ENCODE results near the gene RAX.

DNA sequence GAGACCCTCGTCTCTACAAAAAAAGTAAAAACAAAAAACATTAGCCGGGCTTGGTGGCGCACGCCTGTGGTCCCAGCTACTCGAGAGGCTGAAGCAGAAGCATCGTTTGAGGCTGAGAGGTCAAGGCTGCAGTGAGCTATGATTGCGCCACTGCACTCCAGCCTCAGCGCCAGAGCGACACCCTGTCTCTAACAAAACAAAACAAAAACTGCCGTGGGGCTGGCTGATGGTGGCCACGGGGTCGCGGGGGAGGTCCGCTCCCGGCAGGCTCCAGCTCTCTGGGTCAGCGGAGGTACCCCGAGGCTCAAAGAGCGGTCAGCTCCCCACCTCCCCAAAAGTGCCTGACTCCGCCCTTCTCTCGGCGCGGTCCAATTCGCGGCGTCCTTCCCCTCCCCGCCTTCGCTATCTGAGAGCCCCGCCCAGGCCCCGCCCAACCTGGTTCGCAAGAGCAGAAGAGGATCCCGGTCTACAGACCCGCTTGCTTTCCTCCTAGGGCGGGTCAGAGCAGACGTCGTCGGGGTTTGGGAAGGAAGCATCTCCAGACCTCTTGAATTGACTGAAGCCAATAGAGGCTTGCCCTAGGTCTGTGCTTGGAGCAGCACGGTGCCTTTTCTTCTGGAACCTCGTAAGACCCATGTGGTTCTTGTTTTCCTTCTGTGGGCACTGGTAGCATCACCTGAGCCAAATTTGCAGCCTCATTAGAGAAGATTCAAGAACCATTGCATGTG is 7.8 kb downstream of the RAX start:
- TF ChIP-seq SNAI2 (CRISPR knock-in tag; IDR thresholded peaks at IDR 0.05) (no peak), POU6F1 (CRISPR knock-in tag; IDR thresholded peaks at IDR 0.05; ENCODE audit: borderline replicate concordance, low read depth) (no peak), ZC3H10 (CRISPR knock-in tag; IDR thresholded peaks at IDR 0.05) (no peak), ARNTL (CRISPR knock-in tag; IDR thresholded peaks at IDR 0.05; ENCODE audit: borderline replicate concordance, low read depth) (no peak), CSDC2 (CRISPR knock-in tag; IDR thresholded peaks at IDR 0.05) (no peak), TOX (CRISPR knock-in tag; IDR thresholded peaks at IDR 0.05; ENCODE audit: borderline replicate concordance) (no peak), OSR1 (CRISPR knock-in tag; IDR thresholded peaks at IDR 0.05) (no peak), GLIS3 (CRISPR knock-in tag; IDR thresholded peaks at IDR 0.05) (no peak), ZFP30 (CRISPR knock-in tag; IDR thresholded peaks at IDR 0.05) (no peak), ZFP3 (CRISPR knock-in tag; IDR thresholded peaks at IDR 0.05) (no peak), ISL1 (CRISPR knock-in tag; IDR thresholded peaks at IDR 0.05) (no peak), PPARA (CRISPR knock-in tag; IDR thresholded peaks at IDR 0.05; ENCODE audit: borderline replicate concordance) (no peak)
- TF ChIP-seq, protein P1, sequence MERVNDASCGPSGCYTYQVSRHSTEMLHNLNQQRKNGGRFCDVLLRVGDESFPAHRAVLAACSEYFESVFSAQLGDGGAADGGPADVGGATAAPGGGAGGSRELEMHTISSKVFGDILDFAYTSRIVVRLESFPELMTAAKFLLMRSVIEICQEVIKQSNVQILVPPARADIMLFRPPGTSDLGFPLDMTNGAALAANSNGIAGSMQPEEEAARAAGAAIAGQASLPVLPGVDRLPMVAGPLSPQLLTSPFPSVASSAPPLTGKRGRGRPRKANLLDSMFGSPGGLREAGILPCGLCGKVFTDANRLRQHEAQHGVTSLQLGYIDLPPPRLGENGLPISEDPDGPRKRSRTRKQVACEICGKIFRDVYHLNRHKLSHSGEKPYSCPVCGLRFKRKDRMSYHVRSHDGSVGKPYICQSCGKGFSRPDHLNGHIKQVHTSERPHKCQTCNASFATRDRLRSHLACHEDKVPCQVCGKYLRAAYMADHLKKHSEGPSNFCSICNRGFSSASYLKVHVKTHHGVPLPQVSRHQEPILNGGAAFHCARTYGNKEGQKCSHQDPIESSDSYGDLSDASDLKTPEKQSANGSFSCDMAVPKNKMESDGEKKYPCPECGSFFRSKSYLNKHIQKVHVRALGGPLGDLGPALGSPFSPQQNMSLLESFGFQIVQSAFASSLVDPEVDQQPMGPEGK (CRISPR knock-in tag; IDR thresholded peaks at IDR 0.05; ENCODE audit: borderline replicate concordance), result no peak
- TF ChIP-seq, protein P2, sequence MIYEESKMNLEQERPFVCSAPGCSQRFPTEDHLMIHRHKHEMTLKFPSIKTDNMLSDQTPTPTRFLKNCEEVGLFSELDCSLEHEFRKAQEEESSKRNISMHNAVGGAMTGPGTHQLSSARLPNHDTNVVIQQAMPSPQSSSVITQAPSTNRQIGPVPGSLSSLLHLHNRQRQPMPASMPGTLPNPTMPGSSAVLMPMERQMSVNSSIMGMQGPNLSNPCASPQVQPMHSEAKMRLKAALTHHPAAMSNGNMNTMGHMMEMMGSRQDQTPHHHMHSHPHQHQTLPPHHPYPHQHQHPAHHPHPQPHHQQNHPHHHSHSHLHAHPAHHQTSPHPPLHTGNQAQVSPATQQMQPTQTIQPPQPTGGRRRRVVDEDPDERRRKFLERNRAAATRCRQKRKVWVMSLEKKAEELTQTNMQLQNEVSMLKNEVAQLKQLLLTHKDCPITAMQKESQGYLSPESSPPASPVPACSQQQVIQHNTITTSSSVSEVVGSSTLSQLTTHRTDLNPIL (CRISPR knock-in tag; IDR thresholded peaks at IDR 0.05; ENCODE audit: low read depth), result no peak
